Activated naive CD4-positive, alpha-beta T cell treated with anti-CD3 and anti-CD28 coated beads, Interleukin-2, amount 50 U/mL, for 72 hours (primary cell): ENCODE measurements around the gene TRIM71. TPM values are rescaled to one million over a fixed set of nuclear protein-coding genes. Genes with fewer than 3 reads are reported as not detected.
"Not testable (repeated sequence)": the region's sequence is repeated elsewhere in the genome, so short reads cannot be mapped to it uniquely, and the experiment has no call there.

ENCODE experiments used
- ATAC-seq, 2 donors: fragments of 150-1000 bp; cut with Tn5 transposase; 2 replicates each; pipeline ENCODE4 v1.10.0; 2021; ENCODE audit warnings: mild to moderate bottlenecking in 2 of 2, moderate library complexity in 2 of 2
- DNase-seq, 2 donors: peaks; one replicate each; pipeline ENCODE4 v3.0.0; 2021 to 2022; ENCODE audit warnings: low spot score in 2 of 2
- H3K27ac Mint-ChIP-seq, 2 donors: one replicate each; pipeline ENCODE4 v1.8.0; 2022; ENCODE audit warnings: mild to moderate bottlenecking in 2 of 2, mixed read lengths in 2 of 2
- H3K36me3 Mint-ChIP-seq, 2 donors: one replicate each; pipeline ENCODE4 v1.8.0; 2022; ENCODE audit warnings: mixed read lengths in 2 of 2
- H3K9me3 Mint-ChIP-seq, 2 donors: one replicate each; pipeline ENCODE4 v1.8.0; 2022; ENCODE audit warnings: mixed read lengths in 2 of 2
- total RNA-seq, 2 donors: library from RNA; stranded (reverse); gene quantifications; one replicate each; pipeline ENCODE4 v1.2.3, GENCODE V29; 2022

TRIM71 gene
- total RNA-seq, 2 donors from 2014 or later = 0.02 to 0.08 TPM

GRCh38 chr3:32835049-32835371 lies 17.2 kb downstream of the TRIM71 start:
- Mint-ChIP-seq H3K36me3 (no peaks in the 10 kb centered on the region), H3K9me3 (no peaks in the 10 kb centered on the region)
- no peak for ATAC-seq

DNA sequence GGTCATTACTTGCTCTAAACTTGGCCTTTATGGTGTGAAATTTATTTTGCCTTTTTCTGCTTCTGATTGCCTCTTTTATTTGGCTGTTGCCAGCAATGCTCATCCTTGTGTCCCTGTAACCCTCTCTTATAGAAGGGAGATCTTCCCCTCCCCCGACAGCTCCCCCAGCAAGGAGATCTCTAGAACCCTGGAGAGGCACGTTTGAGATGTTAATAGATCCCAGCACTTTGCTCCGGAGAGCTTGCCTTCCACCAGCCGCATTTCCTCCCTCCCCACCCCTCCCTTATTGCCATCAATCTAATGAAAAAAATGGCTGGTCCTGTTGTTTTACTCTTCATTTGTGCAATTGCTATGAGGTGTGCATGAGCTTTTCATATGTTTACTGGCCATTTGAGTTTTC lies 18.2 kb downstream of the TRIM71 start:
- H3K36me3 Mint-ChIP-seq = no peaks in the 10 kb centered on the region
- no peak overlapping the region for H3K27ac Mint-ChIP-seq
- no peaks in the 10 kb centered on the region for H3K9me3 Mint-ChIP-seq
- ATAC-seq (no peak), DNase-seq (no peak)

More at GRCh38 chr3:32835049-32835371, 17.2 kb downstream of the TRIM71 start:
- no peak overlapping the region for H3K27ac Mint-ChIP-seq
- DNase-seq = no peak

GRCh38 chr3:32836601-32837000 lies 18.8 kb downstream of the TRIM71 start:
- DNase-seq = no peak
- Mint-ChIP-seq H3K9me3 (no peaks in the 10 kb centered on the region), H3K36me3 (no peaks in the 10 kb centered on the region), H3K27ac (no peak overlapping the region)
- no peak for ATAC-seq

DNA sequence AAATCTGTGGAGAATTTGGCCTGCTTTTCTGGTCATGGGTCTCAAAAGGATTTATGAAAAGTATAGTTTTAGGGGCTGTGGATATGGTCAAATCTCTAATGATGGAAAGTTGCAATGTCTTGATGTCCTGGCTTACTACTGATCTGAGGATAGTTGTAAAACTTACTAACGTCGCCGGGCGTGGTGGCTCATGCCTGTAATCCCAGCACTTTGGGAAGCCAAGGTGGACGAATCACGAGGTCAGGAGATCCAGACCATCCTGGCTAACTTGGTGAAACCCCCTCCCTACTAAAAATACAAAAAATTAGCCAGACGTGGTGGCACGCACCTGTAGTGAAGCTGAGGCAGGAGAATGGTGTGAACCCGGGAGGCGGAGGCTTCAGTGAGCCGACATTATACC lies 19.6 kb downstream of the TRIM71 start:
- no peaks in the 10 kb centered on the region for H3K9me3 Mint-ChIP-seq
- DNase-seq (no peak), ATAC-seq (no peak)
- no peaks in the 10 kb centered on the region for H3K36me3 Mint-ChIP-seq
- H3K27ac Mint-ChIP-seq = no peak overlapping the region

DNA sequence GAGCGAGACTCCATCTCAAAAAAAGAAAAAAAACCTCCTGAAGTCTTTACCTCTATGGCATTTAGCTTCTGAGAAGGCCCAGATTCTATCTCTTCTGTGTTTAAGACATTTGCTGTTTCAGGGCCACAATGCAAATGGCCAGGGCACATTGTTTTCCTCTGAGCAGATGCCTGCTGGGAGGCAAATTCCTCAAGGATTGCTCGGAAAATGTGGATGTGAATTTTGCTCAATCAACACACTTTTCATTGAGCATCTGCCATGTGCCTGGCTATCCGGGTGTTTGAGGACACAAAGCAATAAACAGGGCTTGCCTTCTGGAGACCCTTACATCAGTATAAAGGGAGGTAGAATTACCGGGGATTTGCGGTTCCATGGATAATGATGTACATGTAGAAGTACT lies 20.0 kb downstream of the TRIM71 start:
- Mint-ChIP-seq H3K9me3 (no peaks in the 10 kb centered on the region), H3K36me3 (no peaks in the 10 kb centered on the region), H3K27ac (no peak overlapping the region)
- no peak for ATAC-seq
- no peak for DNase-seq

GRCh38 chr3:32839714-32840085 lies 21.9 kb downstream of the TRIM71 start:
- ATAC-seq = no peak
- H3K9me3 Mint-ChIP-seq = no peaks in the 10 kb centered on the region

GRCh38 chr3:32840086-32840841 lies 22.5 kb downstream of the TRIM71 start:
- Mint-ChIP-seq H3K36me3 (no peaks in the 10 kb centered on the region), H3K27ac (no peak overlapping the region), H3K9me3 (no peaks in the 10 kb centered on the region)
- ATAC-seq (no peak), DNase-seq (no peak)

More at GRCh38 chr3:32839714-32840085, 21.9 kb downstream of the TRIM71 start:
- H3K36me3 Mint-ChIP-seq = no peaks in the 10 kb centered on the region
- DNase-seq = no peak
- H3K27ac Mint-ChIP-seq = no peak overlapping the region

GRCh38 chr3:32841341-32841740 lies 23.5 kb downstream of the TRIM71 start:
- no peaks in the 10 kb centered on the region for H3K9me3 Mint-ChIP-seq
- no peak overlapping the region for H3K27ac Mint-ChIP-seq
- DNase-seq (no peak), ATAC-seq (no peak)
- H3K36me3 Mint-ChIP-seq = no peaks in the 10 kb centered on the region

- ATAC-seq (no peak), DNase-seq (no peak)
- H3K27ac Mint-ChIP-seq = no peak overlapping the region
- H3K9me3 Mint-ChIP-seq = no peaks in the 10 kb centered on the region
- H3K36me3 Mint-ChIP-seq = no peaks in the 10 kb centered on the region
These were observed 24.2 kb downstream of the TRIM71 start for GRCh38 chr3:32841867-32842470.

DNA sequence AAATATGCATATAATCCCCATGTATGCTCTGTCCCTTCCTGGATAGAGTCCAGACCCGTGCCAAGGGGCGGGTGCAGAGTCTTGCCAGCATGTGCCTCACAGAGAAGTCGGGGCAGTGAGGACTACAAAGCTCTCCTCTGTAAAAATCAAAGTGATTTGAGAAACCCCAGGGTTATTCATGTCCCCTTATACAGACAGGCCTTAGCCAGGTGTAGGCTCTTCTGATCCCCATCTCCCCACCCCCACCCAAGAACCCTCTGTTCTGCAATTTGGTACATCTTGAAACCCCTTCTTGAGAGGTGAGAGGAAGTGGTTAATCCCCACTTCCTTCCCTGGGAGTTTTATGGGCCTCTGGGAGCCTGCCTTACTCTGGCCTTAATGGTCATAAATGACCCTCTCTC lies 24.7 kb downstream of the TRIM71 start:
- Mint-ChIP-seq H3K27ac (no peak overlapping the region), H3K9me3 (no peaks in the 10 kb centered on the region), H3K36me3 (no peaks in the 10 kb centered on the region)
- ATAC-seq = no peak
- no peak for DNase-seq

DNA sequence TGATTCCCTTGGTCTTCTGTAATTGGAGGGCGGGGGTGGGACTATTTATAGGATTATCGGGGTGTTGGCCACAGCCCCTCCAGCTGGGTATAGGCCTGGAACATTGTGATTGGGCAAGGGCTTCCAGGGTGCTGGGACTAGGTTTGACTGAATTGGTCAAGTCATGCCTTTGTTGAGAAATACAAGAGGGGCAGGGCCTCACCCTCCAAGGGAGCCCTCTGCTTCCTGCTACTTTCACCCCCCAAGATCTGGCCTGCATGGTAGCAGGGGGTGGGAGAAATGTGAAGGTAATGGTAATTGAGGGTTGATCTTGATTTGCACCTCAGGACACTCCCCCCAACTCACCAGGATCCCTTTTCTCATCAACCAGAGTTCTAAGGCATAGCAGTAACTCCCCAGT lies 25.2 kb downstream of the TRIM71 start:
- ATAC-seq = no peak
- no peaks in the 10 kb centered on the region for H3K36me3 Mint-ChIP-seq
- DNase-seq = no peak
- no peaks in the 10 kb centered on the region for H3K9me3 Mint-ChIP-seq
- H3K27ac Mint-ChIP-seq = no peak overlapping the region

DNA sequence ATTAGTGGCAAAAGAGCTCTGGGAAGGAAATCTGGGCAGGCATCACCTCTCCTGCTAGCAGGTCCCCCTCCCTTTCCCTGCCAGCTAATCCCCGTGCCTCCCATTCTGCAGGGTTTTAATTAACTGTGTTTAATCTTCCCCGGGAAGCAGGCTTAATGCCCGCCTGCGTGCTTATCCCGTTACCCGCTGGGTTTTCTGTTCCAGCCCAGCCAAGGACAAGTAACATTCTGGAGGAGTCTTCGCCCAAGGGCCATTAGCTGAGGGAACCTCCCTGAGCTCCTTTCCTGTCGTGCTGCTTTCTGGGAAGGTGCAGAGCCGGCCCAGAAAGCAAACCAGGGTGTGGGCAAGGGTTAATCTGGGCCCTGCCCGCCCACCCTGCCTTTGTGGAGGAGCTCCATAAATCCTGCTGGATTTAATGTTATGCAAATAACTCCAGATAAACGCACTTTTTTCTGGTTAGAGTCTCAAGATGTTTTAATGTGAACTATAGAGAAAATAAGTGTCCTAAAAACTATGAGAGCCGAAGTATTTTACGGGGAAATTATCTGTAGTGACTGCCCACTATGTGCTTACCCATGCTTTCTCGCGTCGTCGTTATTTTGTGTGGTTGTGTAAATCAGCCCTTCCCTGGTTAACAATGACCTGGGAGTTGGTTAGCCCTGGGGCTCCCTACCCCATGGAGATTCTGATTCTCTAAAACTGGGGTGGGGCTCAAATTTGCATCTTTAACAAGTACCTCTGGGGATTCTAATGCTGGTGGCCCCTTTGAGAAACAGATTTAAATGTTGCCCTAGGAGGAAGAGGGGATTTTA lies 25.9 kb downstream of the TRIM71 start:
- H3K36me3 Mint-ChIP-seq = no peaks in the 10 kb centered on the region
- DNase-seq (no peak), ATAC-seq (no peak)
- no peak overlapping the region for H3K27ac Mint-ChIP-seq
- no peaks in the 10 kb centered on the region for H3K9me3 Mint-ChIP-seq

DNA sequence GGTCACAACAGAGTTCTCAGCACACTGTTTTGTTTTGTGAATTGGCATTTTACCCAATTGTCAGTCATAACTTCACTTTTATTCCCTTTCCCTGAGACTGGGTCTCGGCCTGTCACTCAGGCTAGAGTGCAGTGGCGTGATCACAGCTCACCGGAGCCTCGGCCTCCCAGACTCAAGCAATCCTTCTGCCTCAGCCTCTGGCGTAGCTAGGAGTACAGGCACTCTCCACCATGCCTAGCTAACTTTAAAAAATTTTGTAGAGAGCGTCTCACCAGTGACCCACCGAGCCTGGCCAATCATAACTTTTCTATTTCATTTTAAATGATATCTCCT lies 26.5 kb downstream of the TRIM71 start:
- no peak overlapping the region for H3K27ac Mint-ChIP-seq
- H3K9me3 Mint-ChIP-seq = no peaks in the 10 kb centered on the region
- DNase-seq = no peak
- no peak for ATAC-seq
- H3K36me3 Mint-ChIP-seq = no peaks in the 10 kb centered on the region

DNA sequence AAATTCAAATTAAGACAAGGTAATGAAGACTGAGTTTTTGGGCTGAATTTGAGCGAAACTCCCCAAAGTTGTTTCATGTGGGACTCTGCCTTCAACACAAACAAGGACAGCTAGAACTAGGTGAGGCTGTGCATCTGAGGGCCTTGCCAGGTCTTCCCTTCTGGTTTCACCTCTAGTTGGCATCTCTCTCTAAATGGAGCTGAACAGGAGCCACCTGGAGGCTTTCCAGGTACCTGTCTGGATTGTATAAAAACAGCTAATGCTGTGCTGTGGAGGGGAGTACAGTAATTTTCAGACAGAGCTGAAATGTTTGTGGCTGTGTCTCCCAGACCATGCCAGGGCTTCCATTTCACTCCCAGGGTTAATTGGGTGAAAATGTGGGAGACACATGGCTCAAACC lies 27.1 kb downstream of the TRIM71 start:
- Mint-ChIP-seq H3K27ac (no peak overlapping the region), H3K9me3 (no peaks in the 10 kb centered on the region), H3K36me3 (no peaks in the 10 kb centered on the region)
- ATAC-seq (no peak), DNase-seq (no peak)

GRCh38 chr3:32845546-32845945 lies 27.7 kb downstream of the TRIM71 start:
- not testable (repeated sequence) for DNase-seq, ATAC-seq, H3K9me3 Mint-ChIP-seq, H3K27ac Mint-ChIP-seq, H3K36me3 Mint-ChIP-seq

DNA sequence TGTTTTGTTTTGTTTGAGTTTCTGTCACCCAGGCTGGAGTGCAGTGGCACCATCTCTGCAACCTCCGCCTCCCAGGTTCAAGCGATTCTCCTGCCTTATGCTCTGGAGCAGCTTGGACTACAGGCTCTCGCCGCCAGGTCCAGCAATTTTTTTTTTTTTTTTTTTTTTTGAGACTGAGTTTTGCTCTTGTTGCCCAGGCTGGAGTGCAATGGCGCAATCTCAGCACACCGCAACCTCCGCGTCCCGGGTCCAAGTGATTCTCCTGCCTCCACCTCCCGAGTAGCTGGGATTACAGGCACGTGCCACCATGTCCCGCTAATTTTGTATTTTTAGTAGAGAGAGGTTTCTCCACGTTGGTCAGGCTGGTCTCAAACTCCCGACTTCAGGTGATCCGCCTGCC lies 29.2 kb downstream of the TRIM71 start:
- not testable (repeated sequence) for ATAC-seq, DNase-seq, H3K36me3 Mint-ChIP-seq, H3K27ac Mint-ChIP-seq, H3K9me3 Mint-ChIP-seq

DNA sequence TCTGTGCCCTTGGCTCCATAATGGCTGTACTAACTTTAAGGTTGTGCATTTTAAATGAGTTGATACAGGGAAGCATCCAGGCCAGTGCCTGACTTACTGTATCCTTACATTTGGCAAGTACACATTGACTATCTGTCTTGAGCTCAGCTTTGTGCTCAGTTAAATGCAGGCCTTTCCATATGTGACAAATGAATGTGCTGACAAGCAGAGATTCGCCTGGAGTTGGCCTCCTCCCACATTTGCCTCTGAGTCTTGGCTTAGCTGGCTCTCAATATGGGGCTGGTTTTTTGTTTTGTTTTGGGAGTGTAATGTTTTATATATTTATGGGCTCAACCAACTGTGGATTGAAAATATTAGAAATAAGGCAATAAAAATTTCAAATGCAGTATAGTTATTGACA lies 29.7 kb downstream of the TRIM71 start:
- ATAC-seq = no peak
- Mint-ChIP-seq H3K36me3 (no peaks in the 10 kb centered on the region), H3K27ac (no peak overlapping the region), H3K9me3 (no peaks in the 10 kb centered on the region)
- DNase-seq = no peak

- ATAC-seq = no peak
- Mint-ChIP-seq H3K27ac (no peak overlapping the region), H3K36me3 (no peaks in the 10 kb centered on the region), H3K9me3 (no peaks in the 10 kb centered on the region)
- DNase-seq = no peak
These were observed 30.4 kb downstream of the TRIM71 start for GRCh38 chr3:32848215-32848614.
